HK-2 (cell line): ENCODE data around the gene EPS8L1.
"Not testable (repeated sequence)": the region's sequence is repeated elsewhere in the genome, so short reads cannot be mapped to it uniquely, and the experiment has no call there.

Experiments
- DNase-seq: peaks from one replicate; pipeline ENCODE4 v3.0.0-alpha.2; 2018; ENCODE audit not compliant: unreplicated experiment

Gene EPS8L1

GRCh38 chr19:55075371-55075998, at the start of gene EPS8L1:
EPS8L1 (plus strand) TSS chr19:55075869; CDS start chr19:55076445, 576 bp downstream.
- DNase-seq = no peak

GRCh38 chr19:55027140-55027471, 48.6 kb upstream of the EPS8L1 start:
- DNase-seq = not testable (repeated sequence)

GRCh38 chr19:55027472-55028337, 48.0 kb upstream of the EPS8L1 start:
- no peak for DNase-seq

GRCh38 chr19:55028757-55029156, 46.9 kb upstream of the EPS8L1 start:
- no peak for DNase-seq

- no peak for DNase-seq
Measured at GRCh38 chr19:55031178-55031577, 44.5 kb upstream of the EPS8L1 start.

GRCh38 chr19:55032170-55032800, 43.4 kb upstream of the EPS8L1 start:
- DNase-seq = no peak

- DNase-seq = not testable (repeated sequence)
Measured at GRCh38 chr19:55032976-55033643, 42.6 kb upstream of the EPS8L1 start.

- DNase-seq = no peak
Measured at GRCh38 chr19:55034751-55035150, 40.9 kb upstream of the EPS8L1 start.

GRCh38 chr19:55036058-55036457, 39.6 kb upstream of the EPS8L1 start:
- DNase-seq = no peak

- DNase-seq = not testable (repeated sequence)
Measured at GRCh38 chr19:55037603-55038002, 38.1 kb upstream of the EPS8L1 start.

- DNase-seq = not testable (repeated sequence)
Measured at GRCh38 chr19:55040654-55041053, 35.0 kb upstream of the EPS8L1 start.

GRCh38 chr19:55041244-55041626, 34.4 kb upstream of the EPS8L1 start:
- no peak for DNase-seq

GRCh38 chr19:55041627-55042343, 33.9 kb upstream of the EPS8L1 start:
- DNase-seq = no peak

- DNase-seq = no peak
Measured at GRCh38 chr19:55042344-55042678, 33.4 kb upstream of the EPS8L1 start.

GRCh38 chr19:55042688-55043087, 33.0 kb upstream of the EPS8L1 start:
- no peak for DNase-seq

- DNase-seq = no peak
Measured at GRCh38 chr19:55044286-55044685, 31.4 kb upstream of the EPS8L1 start.

GRCh38 chr19:55044771-55045716, 30.6 kb upstream of the EPS8L1 start:
- DNase-seq = no peak

- DNase-seq = no peak
Measured at GRCh38 chr19:55046975-55047622, 28.6 kb upstream of the EPS8L1 start.

GRCh38 chr19:55047951-55048350, 27.7 kb upstream of the EPS8L1 start:
- DNase-seq = no peak

GRCh38 chr19:55048446-55048845, 27.2 kb upstream of the EPS8L1 start:
- no peak for DNase-seq
